Tibial artery (tissue), 4 donors: Measurements from ENCODE around the gene RPL23.
A peak's percentile ranks its signal among the peaks of the same experiment; 100 is the strongest.

Experiments used
- DNase-seq, 2 donors: peaks; one replicate each; pipeline ENCODE4 v3.0.0-alpha.2; 2019
- H3K27ac ChIP-seq, 2 donors: fragments of 200-600 bp; sonication (generic) in 1 of 2; 1 replicate in 1 of 2; 2 replicates in 1 of 2; pipeline ENCODE4 v1.5.1; 2018 to 2019; ENCODE audit warnings: mild to moderate bottlenecking in 1 of 2
- H3K27me3 ChIP-seq, 2 donors: fragments of 200-600 bp; sonication (generic) in 1 of 2; one replicate each; pipeline versions ENCODE4 v1.5.1 to v1.6.0; 2016 to 2019
- H3K36me3 ChIP-seq, 3 donors: fragments of 200-600 bp; sonication (generic) in 2 of 3; one replicate each; pipeline ENCODE4 v1.5.1; 2016 to 2019; ENCODE audit warnings: mild to moderate bottlenecking in 2 of 3
- H3K4me1 ChIP-seq, 4 donors: fragments of 200-600 bp; sonication (generic) in 2 of 4; 1 replicate in 3 of 4; 2 replicates in 1 of 4; pipeline ENCODE4 v1.5.1; 2016 to 2019
- H3K4me3 ChIP-seq, 2 donors: fragments of 200-600 bp; sonication (generic) in 1 of 2; 1 replicate in 1 of 2; 2 replicates in 1 of 2; pipeline ENCODE4 v1.5.1; 2018 to 2019; ENCODE audit warnings: mild to moderate bottlenecking in 2 of 2
- H3K9me3 ChIP-seq, 3 donors: fragments of 200-600 bp; sonication (generic) in 1 of 3; one replicate each; pipeline ENCODE4 v1.5.1; 2016 to 2019
- CTCF ChIP-seq, 2 experiments: fragments of 200-600 bp in 1 of 2; fragments of 450-650 bp in 1 of 2; IDR thresholded peaks; one replicate each; pipeline ENCODE4 v1.5.1; 2017 to 2019; ENCODE audit warnings: antibody characterized with exemption in 2 of 2, mild to moderate bottlenecking in 1 of 2, moderate library complexity in 1 of 2
- intact Hi-C: fragments of 100-400 bp; cut with DNase I; formaldehyde crosslinking; loops from one replicate; pipeline ENCODE4 v1.15.0; 2023; ENCODE audit warnings: low total_unique reads

RPL23 gene

DNA sequence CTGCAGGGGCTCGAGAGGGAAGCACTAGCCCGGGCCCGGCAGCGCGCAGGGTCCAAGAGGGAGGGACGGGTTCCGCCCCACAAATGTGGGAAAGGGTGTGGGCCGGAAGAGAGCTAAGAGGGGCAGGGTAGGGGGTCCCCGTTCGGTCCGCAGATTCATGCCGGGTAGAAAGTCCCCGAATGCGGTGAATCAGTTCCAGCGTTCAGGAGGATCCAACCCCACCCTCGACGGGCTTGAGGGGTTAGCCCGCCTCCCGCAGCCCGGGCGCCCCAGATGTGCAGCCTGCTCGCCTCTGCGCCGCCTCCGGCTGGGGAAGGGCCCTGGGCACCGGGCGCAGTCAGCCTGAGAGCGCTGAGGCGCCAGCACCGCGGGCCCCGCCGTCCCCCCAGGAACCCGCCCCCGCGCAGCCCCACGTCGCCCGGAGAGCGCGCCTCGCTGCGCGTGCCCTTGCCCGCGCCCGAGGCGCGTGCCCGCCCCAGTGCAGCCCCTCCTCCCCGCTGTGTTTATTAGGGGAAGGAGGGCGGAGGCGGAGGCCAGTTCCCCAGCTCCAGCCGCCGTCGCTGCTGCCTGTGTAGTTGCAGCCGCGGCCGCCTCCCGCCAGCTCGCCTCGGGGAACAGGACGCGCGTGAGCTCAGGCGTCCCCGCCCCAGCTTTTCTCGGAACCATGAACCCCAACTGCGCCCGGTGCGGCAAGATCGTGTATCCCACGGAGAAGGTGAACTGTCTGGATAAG lies 16.2 kb upstream of the RPL23 start, which contains the start of gene LASP1:
Gene LASP1, plus strand, starts transcription at position 533 of the 733 bp plus-strand sequence. Its CDS starts 132 bp downstream, at position 665.
- H3K36me3 ChIP-seq, result no peaks in the 10 kb centered on the region
- intact Hi-C loops, result loop anchor here (10.0 kb wide), 1 partner anchor 295 kb away; the partner anchor contains the start of gene ARL5C
- no peaks in the 10 kb centered on the region for H3K9me3 ChIP-seq
- peaks cover 5 to 55% (median 39%) of the 10 kb centered on the region in 4 donors for H3K4me1 ChIP-seq
- H3K4me3 ChIP-seq, result peak within 1 kb of the TSS; percentile 77 to 96
- no peaks in the 10 kb centered on the region for H3K27me3 ChIP-seq
- DNase-seq, result peak; percentile 89 to 94
- H3K27ac ChIP-seq, result peak within 1 kb of the TSS; percentile 92 to 98
- TF ChIP-seq CTCF (IDR thresholded peaks at IDR 0.05), result no peak

GRCh38 chr17:38868817-38869525 lies 15.4 kb upstream of the RPL23 start:
- no peak for TF ChIP-seq CTCF (IDR thresholded peaks at IDR 0.05)
- Histone ChIP-seq H3K36me3 (no peaks in the 10 kb centered on the region), H3K9me3 (no peaks in the 10 kb centered on the region), H3K27ac (peak overlapping the region; percentile 92 to 98), H3K4me3 (peak overlapping the region; percentile 77 to 96), H3K27me3 (no peaks in the 10 kb centered on the region), H3K4me1 (peaks cover 0 to 48% (median 32%) of the 10 kb centered on the region in 4 donors)
- DNase-seq, result peak; percentile 96
- intact Hi-C loops, result no loop called here

- intact Hi-C loops, result no loop called here
Observed at GRCh38 chr17:38867968-38868816, 14.7 kb upstream of the RPL23 start.

DNA sequence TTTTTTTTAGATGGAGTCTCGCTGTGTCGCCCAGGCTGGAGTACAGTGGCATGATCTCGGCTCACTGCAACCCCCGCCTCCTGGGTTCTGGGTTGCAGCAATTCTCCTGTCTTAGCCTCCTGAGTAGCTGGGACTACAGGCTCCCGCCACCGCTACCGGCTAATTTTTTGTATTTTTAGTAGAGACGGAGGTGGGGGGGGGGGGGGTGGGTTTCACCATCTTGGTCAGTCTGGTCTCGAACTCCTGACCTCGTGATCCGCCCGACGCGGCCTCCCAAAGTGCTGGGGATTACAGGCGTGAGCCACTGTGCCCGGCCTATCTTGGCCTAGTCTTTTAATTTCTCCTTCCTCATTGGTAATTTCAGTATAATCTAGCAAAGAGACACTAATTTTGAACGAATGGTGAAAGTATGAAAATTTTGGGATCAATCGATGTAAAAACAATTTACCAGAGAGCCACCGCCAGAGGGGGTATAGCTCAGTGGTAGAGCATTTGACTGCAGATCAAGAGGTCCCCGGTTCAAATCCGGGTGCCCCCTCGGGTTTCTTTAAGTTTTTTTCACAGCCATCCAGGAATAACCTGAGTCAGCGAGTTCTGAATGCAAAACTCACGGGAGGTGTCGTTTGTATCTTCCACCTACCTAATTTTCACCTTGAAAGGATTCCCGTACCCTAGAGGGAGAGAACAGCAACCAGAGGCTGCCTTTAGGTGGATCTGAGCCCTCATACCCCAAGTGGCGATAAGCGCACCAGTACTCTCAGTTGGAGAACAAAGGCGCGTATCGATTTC lies 13.9 kb upstream of the RPL23 start:
- peak; percentile 65 to 80 for DNase-seq
- Histone ChIP-seq H3K36me3 (no peaks in the 10 kb centered on the region), H3K27ac (peak overlapping the region; percentile 92 to 98), H3K27me3 (no peaks in the 10 kb centered on the region), H3K9me3 (no peaks in the 10 kb centered on the region), H3K4me3 (peak overlapping the region; percentile 77 to 96), H3K4me1 (peaks cover 0 to 32% (median 16%) of the 10 kb centered on the region in 4 donors)
- peak; percentile 33 to 39 for TF ChIP-seq CTCF (IDR thresholded peaks at IDR 0.05)
- intact Hi-C loops, result no loop called here

More at GRCh38 chr17:38867968-38868816, 14.7 kb upstream of the RPL23 start:
- no peak for TF ChIP-seq CTCF (IDR thresholded peaks at IDR 0.05)
- peaks cover 0 to 40% (median 24%) of the 10 kb centered on the region in 4 donors for H3K4me1 ChIP-seq
- H3K9me3 ChIP-seq, result no peaks in the 10 kb centered on the region
- H3K36me3 ChIP-seq, result no peaks in the 10 kb centered on the region
- no peaks in the 10 kb centered on the region for H3K27me3 ChIP-seq
- peak overlapping the region; percentile 92 to 98 for H3K27ac ChIP-seq
- H3K4me3 ChIP-seq, result peak overlapping the region; percentile 77 to 96
- peak; percentile 75 to 88 for DNase-seq
